HEK293T (cell line): ENCODE results near the gene SETD1A.

Source experiments
- CTBP1 ChIP-seq: fragments of 450-650 bp; IDR thresholded peaks from 2 replicates; pipeline ENCODE4 v1.6.1; 2016; ENCODE audit warnings: borderline replicate concordance
- FOXK2 ChIP-seq: fragments of 450-650 bp; IDR thresholded peaks from 2 replicates; pipeline ENCODE4 v1.6.1; 2016; ENCODE audit warnings: mild to moderate bottlenecking
- FOXM1 ChIP-seq: fragments of 450-650 bp; IDR thresholded peaks from 2 replicates; pipeline ENCODE4 v1.6.1; 2017; ENCODE audit warnings: mild to moderate bottlenecking, borderline replicate concordance
- LEF1 ChIP-seq: fragments of 450-650 bp; IDR thresholded peaks from 2 replicates; pipeline ENCODE4 v1.6.1; 2017; ENCODE audit warnings: mild to moderate bottlenecking, borderline replicate concordance

DNA sequence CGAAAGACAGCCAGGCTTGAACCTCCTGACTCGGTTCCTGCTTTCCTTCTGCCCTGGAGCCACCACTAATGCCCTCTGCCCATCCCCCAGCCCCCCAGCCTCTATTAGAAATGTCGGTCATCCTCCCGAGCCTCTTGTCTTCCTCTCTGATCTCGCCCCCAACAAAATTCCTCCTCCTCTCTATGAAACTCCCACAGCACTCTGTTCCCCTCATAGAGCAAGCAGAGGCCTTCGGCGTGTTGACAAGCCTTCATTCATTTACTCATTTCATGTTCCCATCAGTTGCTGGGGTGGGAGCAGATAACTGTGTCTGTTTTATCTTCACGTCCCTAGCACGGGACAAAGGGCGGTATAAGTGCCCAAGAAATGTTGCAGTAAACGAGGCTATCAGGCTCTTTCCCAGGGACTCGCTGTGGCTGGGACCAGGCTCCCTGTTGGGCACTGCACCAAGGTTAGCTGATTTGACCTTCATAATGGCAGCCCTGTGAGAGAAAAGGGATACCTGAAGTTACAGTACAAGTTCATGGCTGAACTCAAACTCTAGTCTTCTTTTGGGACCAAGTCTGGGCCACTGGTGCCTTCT, 26.4 kb upstream of the SETD1A start:
- no peak for TF ChIP-seq FOXK2
- no peak for TF ChIP-seq CTBP1
- TF ChIP-seq FOXM1: no peak
- no peak for TF ChIP-seq LEF1
